OCI-LY1 (cell line): Measurements from ENCODE around the gene TLR6.
A peak's percentile ranks its signal among the peaks of the same experiment; 100 is the strongest.

Source experiments
- H2AFZ ChIP-seq: fragments of 200-600 bp; sonication (generic), shearing (Covaris generic); 2 replicates; pipeline ENCODE4 v1.6.0; 2014; ENCODE audit warnings: antibody characterized with exemption, mild to moderate bottlenecking, low read length
- H3F3A ChIP-seq: fragments of 200-600 bp; sonication (generic), shearing (Covaris generic); 2 replicates; pipeline ENCODE4 v1.6.0; 2014; ENCODE audit warnings: mild to moderate bottlenecking, antibody characterized with exemption, low read length, moderate library complexity; ENCODE audit not compliant: insufficient read depth
- H3K27ac ChIP-seq: fragments of 200-600 bp; sonication (generic); 2 replicates; pipeline ENCODE4 v1.5.1; 2014; ENCODE audit warnings: low read length, mixed run types, mild to moderate bottlenecking, low read depth; ENCODE audit not compliant: poor library complexity, severe bottlenecking
- H3K27me3 ChIP-seq: fragments of 200-600 bp; sonication (generic); 2 replicates; pipeline ENCODE4 v1.6.0; 2014; ENCODE audit warnings: antibody characterized with exemption, mild to moderate bottlenecking, low read length, moderate library complexity; ENCODE audit not compliant: insufficient read depth
- H3K36me3 ChIP-seq: fragments of 200-600 bp; sonication (generic); 2 replicates; pipeline ENCODE4 v1.6.1; 2014; ENCODE audit warnings: mild to moderate bottlenecking, antibody characterized with exemption, low read length, moderate library complexity, mixed read lengths; ENCODE audit not compliant: insufficient read depth
- H3K4me1 ChIP-seq: fragments of 200-600 bp; sonication (generic); 2 replicates; pipeline ENCODE4 v1.5.1; 2014; ENCODE audit warnings: mild to moderate bottlenecking, low read length, moderate library complexity; ENCODE audit not compliant: insufficient read depth, severe bottlenecking
- H3K4me2 ChIP-seq: fragments of 200-600 bp; sonication (generic), shearing (Covaris generic); 2 replicates; pipeline ENCODE4 v1.6.1; 2014; ENCODE audit warnings: low read length
- H3K4me3 ChIP-seq: fragments of 200-600 bp; sonication (generic); 2 replicates; pipeline ENCODE4 v1.5.1; 2014; ENCODE audit warnings: low read length, low read depth, mild to moderate bottlenecking, mixed read lengths; ENCODE audit not compliant: poor library complexity, severe bottlenecking
- H3K79me2 ChIP-seq: fragments of 200-600 bp; shearing (Covaris generic); 2 replicates; pipeline ENCODE4 v1.6.1; 2016; ENCODE audit warnings: mixed run types, low read length, mixed read lengths; ENCODE audit not compliant: insufficient read depth
- H3K9ac ChIP-seq: fragments of 200-600 bp; sonication (generic), shearing (Covaris generic); 2 replicates; pipeline ENCODE4 v1.6.1; 2014; ENCODE audit warnings: mild to moderate bottlenecking, low read length, mixed read lengths
- H3K9me2 ChIP-seq: fragments of 200-600 bp; sonication (generic), shearing (Covaris generic); 2 replicates; pipeline ENCODE4 v1.6.1; 2014; ENCODE audit warnings: low read depth, mild to moderate bottlenecking, low read length, mixed read lengths
- H3K9me3 ChIP-seq: fragments of 200-600 bp; shearing (Covaris generic); 2 replicates; pipeline ENCODE4 v1.6.1; 2014; ENCODE audit warnings: low read length, mixed read lengths
- H4K20me1 ChIP-seq: fragments of 200-600 bp; sonication (generic), shearing (Covaris generic); 2 replicates; pipeline ENCODE4 v1.6.0; 2016; ENCODE audit warnings: mild to moderate bottlenecking, low read length; ENCODE audit not compliant: insufficient read depth
- CTCF ChIP-seq: fragments of 200-600 bp; sonication (generic), shearing (Covaris generic); IDR thresholded peaks from 2 replicates; pipeline ENCODE4 v1.5.1; 2017; ENCODE audit warnings: mild to moderate bottlenecking, antibody characterized with exemption, low read length, moderate library complexity, mixed read lengths
- EZH2 ChIP-seq: fragments of 200-600 bp; sonication (generic), shearing (Covaris generic); IDR thresholded peaks from 2 replicates; pipeline ENCODE4 v1.8.0; 2017; ENCODE audit warnings: borderline replicate concordance, mixed run types, mild to moderate bottlenecking, antibody characterized with exemption, low read length, moderate library complexity, mixed read lengths

Gene TLR6

GRCh38 chr4:38785901-38786402, 70.7 kb downstream of the TLR6 start:
- Histone ChIP-seq H3K9ac (no peak overlapping the region), H3K36me3 (peaks cover 2% of the 10 kb centered on the region; the same call in 1 of the 2 replicates), H3F3A (no peaks in the 10 kb centered on the region), H3K27ac (peak overlapping the region; percentile 54), H3K9me3 (peaks cover 8% of the 10 kb centered on the region; the same call in 1 of the 2 replicates), H3K4me3 (no peak overlapping the region), H3K4me1 (peaks cover 43% of the 10 kb centered on the region), H3K27me3 (no peaks in the 10 kb centered on the region), H2AFZ (no peak overlapping the region), H3K4me2 (no peak overlapping the region), H3K9me2 (no peaks in the 10 kb centered on the region), H4K20me1 (no peaks in the 10 kb centered on the region), H3K79me2 (peaks cover 15% of the 10 kb centered on the region)
- no peak for TF ChIP-seq EZH2
- TF ChIP-seq CTCF, result no peak

GRCh38 chr4:38785041-38785790, 71.4 kb downstream of the TLR6 start:
- Histone ChIP-seq H3K4me2 (no peak overlapping the region), H3K27ac (peak overlapping the region; percentile 54)

GRCh38 chr4:38784141-38784540, 72.5 kb downstream of the TLR6 start:
- no peak overlapping the region for H3K27ac ChIP-seq
- peaks cover 57% of the 10 kb centered on the region for H3K4me1 ChIP-seq

More at GRCh38 chr4:38785041-38785790, 71.4 kb downstream of the TLR6 start:
- Histone ChIP-seq H4K20me1 (no peaks in the 10 kb centered on the region), H3K79me2 (peaks cover 23% of the 10 kb centered on the region), H3K4me3 (no peak overlapping the region), H3K9ac (no peak overlapping the region), H3K4me1 (peaks cover 50% of the 10 kb centered on the region), H2AFZ (no peak overlapping the region), H3K9me2 (no peaks in the 10 kb centered on the region), H3K27me3 (no peaks in the 10 kb centered on the region), H3F3A (no peaks in the 10 kb centered on the region), H3K36me3 (peaks cover 9% of the 10 kb centered on the region), H3K9me3 (peaks cover 4% of the 10 kb centered on the region; the same call in 1 of the 2 replicates)
- TF ChIP-seq EZH2, result no peak
- no peak for TF ChIP-seq CTCF

More at GRCh38 chr4:38784141-38784540, 72.5 kb downstream of the TLR6 start:
- H3K9ac ChIP-seq, result no peak overlapping the region
- no peaks in the 10 kb centered on the region for H3K9me3 ChIP-seq
- no peaks in the 10 kb centered on the region for H3F3A ChIP-seq
- H3K27me3 ChIP-seq, result no peaks in the 10 kb centered on the region
- peaks cover 33% of the 10 kb centered on the region for H3K79me2 ChIP-seq
- H3K4me2 ChIP-seq, result no peak overlapping the region
- TF ChIP-seq CTCF, result no peak
- no peak for TF ChIP-seq EZH2
- peaks cover 20% of the 10 kb centered on the region for H3K36me3 ChIP-seq
- H4K20me1 ChIP-seq, result no peaks in the 10 kb centered on the region
- H3K4me3 ChIP-seq, result no peak overlapping the region
- no peak overlapping the region for H2AFZ ChIP-seq
- H3K9me2 ChIP-seq, result no peaks in the 10 kb centered on the region
